ENCODE measurements around the gene FCRL3.

Gene FCRL3

DNA sequence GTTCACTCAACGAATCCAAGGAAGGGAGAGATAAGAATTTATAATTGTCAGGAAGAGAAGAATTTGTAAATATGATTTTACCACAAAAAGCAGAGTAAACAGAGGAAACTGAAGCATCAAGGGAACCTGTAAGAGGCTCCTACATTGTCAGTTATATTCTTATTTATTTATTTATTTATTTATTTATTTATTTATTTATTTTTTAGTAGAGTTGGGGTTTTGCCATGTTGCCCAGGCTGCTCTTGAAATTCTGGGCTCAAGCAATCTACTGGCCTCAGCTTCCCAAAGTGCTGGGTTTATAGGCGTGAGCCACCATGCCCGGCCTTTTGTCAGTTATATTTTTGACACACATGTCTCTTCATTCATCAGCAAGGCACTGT lies 47.1 kb downstream of the FCRL3 start:
- TF ChIP-seq, protein P1, sequence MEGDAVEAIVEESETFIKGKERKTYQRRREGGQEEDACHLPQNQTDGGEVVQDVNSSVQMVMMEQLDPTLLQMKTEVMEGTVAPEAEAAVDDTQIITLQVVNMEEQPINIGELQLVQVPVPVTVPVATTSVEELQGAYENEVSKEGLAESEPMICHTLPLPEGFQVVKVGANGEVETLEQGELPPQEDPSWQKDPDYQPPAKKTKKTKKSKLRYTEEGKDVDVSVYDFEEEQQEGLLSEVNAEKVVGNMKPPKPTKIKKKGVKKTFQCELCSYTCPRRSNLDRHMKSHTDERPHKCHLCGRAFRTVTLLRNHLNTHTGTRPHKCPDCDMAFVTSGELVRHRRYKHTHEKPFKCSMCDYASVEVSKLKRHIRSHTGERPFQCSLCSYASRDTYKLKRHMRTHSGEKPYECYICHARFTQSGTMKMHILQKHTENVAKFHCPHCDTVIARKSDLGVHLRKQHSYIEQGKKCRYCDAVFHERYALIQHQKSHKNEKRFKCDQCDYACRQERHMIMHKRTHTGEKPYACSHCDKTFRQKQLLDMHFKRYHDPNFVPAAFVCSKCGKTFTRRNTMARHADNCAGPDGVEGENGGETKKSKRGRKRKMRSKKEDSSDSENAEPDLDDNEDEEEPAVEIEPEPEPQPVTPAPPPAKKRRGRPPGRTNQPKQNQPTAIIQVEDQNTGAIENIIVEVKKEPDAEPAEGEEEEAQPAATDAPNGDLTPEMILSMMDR (conservative IDR thresholded peaks at IDR 0.05; ENCODE audit: low read depth, low read length): no peak
- H3K4me1 ChIP-seq (ENCODE audit: low read depth, poor library complexity, severe bottlenecking): peaks cover 94% of the 10 kb centered on the region
- H3K4me2 ChIP-seq: peak overlapping the region; percentile 50
- no peaks in the 10 kb centered on the region for H3K79me2 ChIP-seq (ENCODE audit: insufficient read depth, low read depth)
- H3K4me3 ChIP-seq (IDR thresholded peaks at IDR 0.05; ENCODE audit: insufficient read depth, low read depth, low read length): peak overlapping the region; percentile 18
- H3K36me3 ChIP-seq (ENCODE audit: insufficient read depth): no peaks in the 10 kb centered on the region
- no peak overlapping the region for H2AFZ ChIP-seq (ENCODE audit: low read depth)
- H4K20me1 ChIP-seq (ENCODE audit: insufficient read depth): no peaks in the 10 kb centered on the region
- H3K27ac ChIP-seq: no peak overlapping the region
- H3K27me3 ChIP-seq (ENCODE audit: insufficient read depth, low read depth): no peaks in the 10 kb centered on the region
- H3K9ac ChIP-seq: no peak overlapping the region

GRCh38 chr1:157652859-157653493 lies 47.6 kb downstream of the FCRL3 start:
- H4K20me1 ChIP-seq (ENCODE audit: insufficient read depth): no peaks in the 10 kb centered on the region
- no peak overlapping the region for H2AFZ ChIP-seq (ENCODE audit: low read depth)
- peaks cover 94% of the 10 kb centered on the region for H3K4me1 ChIP-seq (ENCODE audit: low read depth, poor library complexity, severe bottlenecking)
- no peak overlapping the region for H3K27ac ChIP-seq
- peak overlapping the region; percentile 50 for H3K4me2 ChIP-seq
- no peaks in the 10 kb centered on the region for H3K27me3 ChIP-seq (ENCODE audit: insufficient read depth, low read depth)
- H3K79me2 ChIP-seq (ENCODE audit: insufficient read depth, low read depth): no peaks in the 10 kb centered on the region
- H3K9ac ChIP-seq: no peak overlapping the region
- H3K36me3 ChIP-seq (ENCODE audit: insufficient read depth): no peaks in the 10 kb centered on the region
- H3K4me3 ChIP-seq (IDR thresholded peaks at IDR 0.05; ENCODE audit: insufficient read depth, low read depth, low read length): peak overlapping the region; percentile 18
- TF ChIP-seq, protein P1 (conservative IDR thresholded peaks at IDR 0.05; ENCODE audit: low read depth, low read length): no peak

DNA sequence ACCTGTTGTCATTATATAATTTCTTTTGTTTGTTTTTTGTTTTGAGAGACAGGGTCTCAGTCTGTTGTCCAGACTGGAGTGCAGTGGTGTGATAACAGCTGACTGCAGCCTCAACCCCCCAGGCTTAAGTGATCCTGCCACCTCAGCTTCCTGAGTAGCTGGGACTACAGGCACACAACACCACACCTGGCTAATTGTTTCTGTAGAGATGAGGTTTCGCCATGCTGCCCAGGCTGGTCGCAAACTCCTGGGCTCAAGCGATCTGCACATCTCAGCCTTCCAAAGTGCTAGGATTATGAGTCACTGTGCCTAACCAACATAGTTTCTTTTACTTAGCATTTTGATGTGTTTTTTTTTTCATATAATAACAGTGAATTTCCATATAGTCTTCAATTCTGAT lies 52.3 kb downstream of the FCRL3 start:
- Histone ChIP-seq H2AFZ (ENCODE audit: low read depth) (no peak overlapping the region), H3K4me3 (IDR thresholded peaks at IDR 0.05; ENCODE audit: insufficient read depth, low read depth, low read length) (peak overlapping the region; percentile 80), H3K79me2 (ENCODE audit: insufficient read depth, low read depth) (no peaks in the 10 kb centered on the region), H3K4me2 (peak overlapping the region; percentile 62), H3K4me1 (ENCODE audit: low read depth, poor library complexity, severe bottlenecking) (peaks cover 69% of the 10 kb centered on the region), H3K27ac (peak overlapping the region; percentile 39), H3K9ac (peak overlapping the region; percentile 1; the same call in 1 of the 2 replicates), H3K27me3 (ENCODE audit: insufficient read depth, low read depth) (no peaks in the 10 kb centered on the region), H3K36me3 (ENCODE audit: insufficient read depth) (no peaks in the 10 kb centered on the region), H4K20me1 (ENCODE audit: insufficient read depth) (no peaks in the 10 kb centered on the region)
- TF ChIP-seq, protein P1 (conservative IDR thresholded peaks at IDR 0.05; ENCODE audit: low read depth, low read length): no peak

GRCh38 chr1:157646144-157646543 lies 54.4 kb downstream of the FCRL3 start:
- Histone ChIP-seq H3K4me2 (peak overlapping the region; percentile 10; the same call in 1 of the 2 replicates), H3K27ac (no peak overlapping the region), H4K20me1 (ENCODE audit: insufficient read depth) (no peaks in the 10 kb centered on the region), H2AFZ (ENCODE audit: low read depth) (no peak overlapping the region), H3K36me3 (ENCODE audit: insufficient read depth) (no peaks in the 10 kb centered on the region), H3K4me3 (IDR thresholded peaks at IDR 0.05; ENCODE audit: insufficient read depth, low read depth, low read length) (no peak overlapping the region), H3K9ac (no peak overlapping the region), H3K79me2 (ENCODE audit: insufficient read depth, low read depth) (no peaks in the 10 kb centered on the region), H3K4me1 (ENCODE audit: low read depth, poor library complexity, severe bottlenecking) (peaks cover 48% of the 10 kb centered on the region), H3K27me3 (ENCODE audit: insufficient read depth, low read depth) (no peaks in the 10 kb centered on the region)
- TF ChIP-seq, protein P1 (conservative IDR thresholded peaks at IDR 0.05; ENCODE audit: low read depth, low read length): no peak

All from KMS-11 (cell line).